Measurements from ENCODE around the gene FPGS.
A peak's percentile ranks its signal among the peaks of the same experiment; 100 is the strongest.

Gene FPGS

GRCh38 chr9:127788337-127789011, 14.2 kb upstream of the FPGS start:
- peak; percentile 54 for DNase-seq (ENCODE audit: low read depth)

GRCh38 chr9:127789179-127789578, 13.5 kb upstream of the FPGS start:
- no peak for DNase-seq (ENCODE audit: low read depth)

GRCh38 chr9:127790094-127790855, 12.4 kb upstream of the FPGS start:
- DNase-seq (ENCODE audit: low read depth) = no peak

GRCh38 chr9:127791085-127791484, 11.6 kb upstream of the FPGS start:
- DNase-seq (ENCODE audit: low read depth) = no peak

GRCh38 chr9:127792417-127793031, 10.2 kb upstream of the FPGS start:
- no peak for DNase-seq (ENCODE audit: low read depth)

- DNase-seq (ENCODE audit: low read depth) = no peak
These were observed 9.5 kb upstream of the FPGS start for GRCh38 chr9:127793093-127793708.

- DNase-seq (ENCODE audit: low read depth) = no peak
These were observed 8.5 kb upstream of the FPGS start for GRCh38 chr9:127794001-127794791.

GRCh38 chr9:127796225-127796813, 6.4 kb upstream of the FPGS start:
- DNase-seq (ENCODE audit: low read depth) = no peak

GRCh38 chr9:127796852-127797370, 5.8 kb upstream of the FPGS start:
- no peak for DNase-seq (ENCODE audit: low read depth)

- DNase-seq (ENCODE audit: low read depth) = no peak
These were observed 617 bp upstream of the FPGS start for GRCh38 chr9:127801955-127802575.

- DNase-seq (ENCODE audit: low read depth) = no peak
These were observed 1.0 kb downstream of the FPGS start for GRCh38 chr9:127803507-127804352.

- no peak for DNase-seq (ENCODE audit: low read depth)
These were observed 2.9 kb downstream of the FPGS start for GRCh38 chr9:127805620-127806019.

- DNase-seq (ENCODE audit: low read depth) = no peak
These were observed 4.2 kb downstream of the FPGS start for GRCh38 chr9:127806871-127807270.

GRCh38 chr9:127808347-127809001, 5.8 kb downstream of the FPGS start:
- no peak for DNase-seq (ENCODE audit: low read depth)

GRCh38 chr9:127809002-127809539, 6.4 kb downstream of the FPGS start:
- DNase-seq (ENCODE audit: low read depth) = no peak

- DNase-seq (ENCODE audit: low read depth) = no peak
These were observed 7.1 kb downstream of the FPGS start for GRCh38 chr9:127809540-127810377.

GRCh38 chr9:127810378-127811187, 7.9 kb downstream of the FPGS start:
- no peak for DNase-seq (ENCODE audit: low read depth)

Measured in stimulated activated CD4-positive, alpha-beta T cell treated with anti-CD3 and anti-CD28 coated beads, Interleukin-2, amount 100 ng/mL, for 4 hours (primary cell).